ENCODE data around the gene XRCC1.

XRCC1 gene

GRCh38 chr19:43561139-43561970, 14.0 kb downstream of the XRCC1 start:
- DNase-seq (ENCODE audit: low spot score) = no peak
- no peak overlapping the region for H3K23ac ChIP-seq (ENCODE audit: low read depth, low read length, poor library complexity)
- peaks cover 6% of the 10 kb centered on the region for H3K79me1 ChIP-seq (ENCODE audit: low read depth, low read length)
- peak overlapping the region; percentile 9 for H3K9ac ChIP-seq (ENCODE audit: low read depth, low read length, poor library complexity)
- no peak overlapping the region for H2AFZ ChIP-seq (ENCODE audit: low read length)
- peaks cover 25 to 63% of the 10 kb centered on the region in 2 donors for H3K36me3 ChIP-seq (replicated peaks in 1 of 2; ENCODE audit: control insufficient read depth in 2 of 2, insufficient read depth in 2 of 2, low read length in 2 of 2)
- no peak overlapping the region for H4K91ac ChIP-seq (ENCODE audit: low read depth, low read length, poor library complexity)
- H2AK5ac ChIP-seq (ENCODE audit: low read depth, low read length) = no peak overlapping the region
- no peaks in the 10 kb centered on the region for H3K4me1 ChIP-seq (ENCODE audit: control insufficient read depth in 2 of 2, insufficient read depth in 1 of 2, low read depth in 1 of 2, low read length in 2 of 2)
- no peak overlapping the region for H3K27ac ChIP-seq (replicated peaks; ENCODE audit: low read length)
- no peak overlapping the region for H3K14ac ChIP-seq (ENCODE audit: low read length)
- no peaks in the 10 kb centered on the region for H3K9me3 ChIP-seq (replicated peaks in 1 of 2; ENCODE audit: control insufficient read depth in 2 of 2, insufficient read depth in 1 of 2, low read depth in 1 of 2, low read length in 2 of 2)
- no peak overlapping the region for H4K8ac ChIP-seq (ENCODE audit: low read depth, low read length)
- WGBS, 2 donors (ENCODE audit: extremely low coverage in 2 of 2, insufficient read length in 2 of 2, insufficient replicate concordance in 1 of 2) = no CpG with 5 or more reads among the region's 12 CpGs
- no peak overlapping the region for H3K4ac ChIP-seq (ENCODE audit: low read length)
- H2BK15ac ChIP-seq (ENCODE audit: low read length) = no peak overlapping the region
- H3K18ac ChIP-seq (ENCODE audit: low read length) = no peak overlapping the region
- no peaks in the 10 kb centered on the region for H3K27me3 ChIP-seq (ENCODE audit: control insufficient read depth in 3 of 3, insufficient read depth in 3 of 3, low read depth in 1 of 3, low read length in 3 of 3)
- no peak overlapping the region for H2BK12ac ChIP-seq (ENCODE audit: low read length)
- H2BK120ac ChIP-seq (ENCODE audit: low read depth, low read length) = no peak overlapping the region
- no peak overlapping the region for H2BK5ac ChIP-seq (ENCODE audit: low read length)
- H3K4me2 ChIP-seq (ENCODE audit: insufficient read depth, low read length, poor library complexity, severe bottlenecking) = no peak overlapping the region
- H3K4me3 ChIP-seq (ENCODE audit: low read length in 2 of 2) = no peak overlapping the region

DNA sequence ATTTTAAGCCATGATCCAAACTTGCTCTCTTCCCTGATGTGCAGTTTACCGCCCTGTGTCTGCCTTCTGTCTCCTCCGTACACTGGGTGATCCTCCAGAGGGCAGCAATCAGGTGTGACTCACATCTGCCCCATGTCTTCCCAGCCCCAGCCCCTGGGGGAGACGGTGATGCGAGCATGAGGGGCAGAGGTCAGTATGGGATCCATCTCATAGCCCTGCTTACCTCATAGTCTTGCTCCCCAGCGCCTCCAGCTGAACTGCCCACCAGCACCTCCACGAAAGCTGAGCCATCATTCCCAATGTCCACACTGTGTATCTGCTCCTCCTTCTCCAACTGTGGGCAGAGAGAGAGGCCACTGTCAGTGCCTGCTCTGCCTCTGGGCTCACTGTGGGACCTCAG, 14.6 kb downstream of the XRCC1 start:
- Histone ChIP-seq H3K9ac (ENCODE audit: low read depth, low read length, poor library complexity) (peak overlapping the region; percentile 9), H3K27me3 (ENCODE audit: control insufficient read depth in 3 of 3, insufficient read depth in 3 of 3, low read depth in 1 of 3, low read length in 3 of 3) (no peaks in the 10 kb centered on the region), H3K79me1 (ENCODE audit: low read depth, low read length) (peaks cover 6% of the 10 kb centered on the region), H2BK5ac (ENCODE audit: low read length) (no peak overlapping the region), H3K27ac (replicated peaks; ENCODE audit: low read length) (no peak overlapping the region), H3K36me3 (replicated peaks in 1 of 2; ENCODE audit: control insufficient read depth in 2 of 2, insufficient read depth in 2 of 2, low read length in 2 of 2) (peaks cover 29 to 70% of the 10 kb centered on the region in 2 donors), H3K23ac (ENCODE audit: low read depth, low read length, poor library complexity) (no peak overlapping the region), H2BK15ac (ENCODE audit: low read length) (no peak overlapping the region), H3K9me3 (replicated peaks in 1 of 2; ENCODE audit: control insufficient read depth in 2 of 2, insufficient read depth in 1 of 2, low read depth in 1 of 2, low read length in 2 of 2) (no peaks in the 10 kb centered on the region), H2AFZ (ENCODE audit: low read length) (no peak overlapping the region), H3K4me1 (ENCODE audit: control insufficient read depth in 2 of 2, insufficient read depth in 1 of 2, low read depth in 1 of 2, low read length in 2 of 2) (no peaks in the 10 kb centered on the region), H2BK12ac (ENCODE audit: low read length) (no peak overlapping the region), H3K4me2 (ENCODE audit: insufficient read depth, low read length, poor library complexity, severe bottlenecking) (no peak overlapping the region), H3K14ac (ENCODE audit: low read length) (no peak overlapping the region), H4K91ac (ENCODE audit: low read depth, low read length, poor library complexity) (no peak overlapping the region), H2BK120ac (ENCODE audit: low read depth, low read length) (no peak overlapping the region), H4K8ac (ENCODE audit: low read depth, low read length) (no peak overlapping the region), H3K4me3 (ENCODE audit: low read length in 2 of 2) (no peak overlapping the region), H2AK5ac (ENCODE audit: low read depth, low read length) (no peak overlapping the region), H3K4ac (ENCODE audit: low read length) (no peak overlapping the region), H3K18ac (ENCODE audit: low read length) (no peak overlapping the region)
- no CpG with 5 or more reads among the region's 6 CpGs for WGBS, 2 donors (ENCODE audit: extremely low coverage in 2 of 2, insufficient read length in 2 of 2, insufficient replicate concordance in 1 of 2)
- DNase-seq (ENCODE audit: low spot score) = no peak

- no peak overlapping the region for H2BK12ac ChIP-seq (ENCODE audit: low read length)
- no peak overlapping the region for H2AFZ ChIP-seq (ENCODE audit: low read length)
- no peaks in the 10 kb centered on the region for H3K9me3 ChIP-seq (replicated peaks in 1 of 2; ENCODE audit: control insufficient read depth in 2 of 2, insufficient read depth in 1 of 2, low read depth in 1 of 2, low read length in 2 of 2)
- no peak overlapping the region for H4K91ac ChIP-seq (ENCODE audit: low read depth, low read length, poor library complexity)
- no peak overlapping the region for H2BK120ac ChIP-seq (ENCODE audit: low read depth, low read length)
- H2BK5ac ChIP-seq (ENCODE audit: low read length) = no peak overlapping the region
- no peak overlapping the region for H3K9ac ChIP-seq (ENCODE audit: low read depth, low read length, poor library complexity)
- no CpG with 5 or more reads among the region's 8 CpGs for WGBS, 2 donors (ENCODE audit: extremely low coverage in 2 of 2, insufficient read length in 2 of 2, insufficient replicate concordance in 1 of 2)
- H3K18ac ChIP-seq (ENCODE audit: low read length) = no peak overlapping the region
- peaks cover 35 to 77% of the 10 kb centered on the region in 2 donors for H3K36me3 ChIP-seq (replicated peaks in 1 of 2; ENCODE audit: control insufficient read depth in 2 of 2, insufficient read depth in 2 of 2, low read length in 2 of 2)
- H2BK15ac ChIP-seq (ENCODE audit: low read length) = no peak overlapping the region
- no peak overlapping the region for H3K27ac ChIP-seq (replicated peaks; ENCODE audit: low read length)
- no peaks in the 10 kb centered on the region for H3K27me3 ChIP-seq (ENCODE audit: control insufficient read depth in 3 of 3, insufficient read depth in 3 of 3, low read depth in 1 of 3, low read length in 3 of 3)
- no peak overlapping the region for H2AK5ac ChIP-seq (ENCODE audit: low read depth, low read length)
- no peak overlapping the region for H3K14ac ChIP-seq (ENCODE audit: low read length)
- H3K4ac ChIP-seq (ENCODE audit: low read length) = no peak overlapping the region
- H4K8ac ChIP-seq (ENCODE audit: low read depth, low read length) = no peak overlapping the region
- no peak overlapping the region for H3K4me2 ChIP-seq (ENCODE audit: insufficient read depth, low read length, poor library complexity, severe bottlenecking)
- H3K79me1 ChIP-seq (ENCODE audit: low read depth, low read length) = no peaks in the 10 kb centered on the region
- DNase-seq (ENCODE audit: low spot score) = peak; percentile 70
- H3K4me1 ChIP-seq (ENCODE audit: control insufficient read depth in 2 of 2, insufficient read depth in 1 of 2, low read depth in 1 of 2, low read length in 2 of 2) = no peaks in the 10 kb centered on the region
- no peak overlapping the region for H3K23ac ChIP-seq (ENCODE audit: low read depth, low read length, poor library complexity)
- H3K4me3 ChIP-seq (ENCODE audit: low read length in 2 of 2) = no peak overlapping the region
Measured at GRCh38 chr19:43555185-43555770, 20.0 kb downstream of the XRCC1 start.

- H2BK120ac ChIP-seq (ENCODE audit: low read depth, low read length) = no peak overlapping the region
- WGBS, 2 donors (ENCODE audit: extremely low coverage in 2 of 2, insufficient read length in 2 of 2, insufficient replicate concordance in 1 of 2) = no CpG with 5 or more reads among the region's 15 CpGs
- no peaks in the 10 kb centered on the region for H3K27me3 ChIP-seq (ENCODE audit: control insufficient read depth in 3 of 3, insufficient read depth in 3 of 3, low read depth in 1 of 3, low read length in 3 of 3)
- no peak overlapping the region for H3K9ac ChIP-seq (ENCODE audit: low read depth, low read length, poor library complexity)
- H3K27ac ChIP-seq (replicated peaks; ENCODE audit: low read length) = no peak overlapping the region
- H3K79me1 ChIP-seq (ENCODE audit: low read depth, low read length) = no peaks in the 10 kb centered on the region
- H3K36me3 ChIP-seq (replicated peaks in 1 of 2; ENCODE audit: control insufficient read depth in 2 of 2, insufficient read depth in 2 of 2, low read length in 2 of 2) = peaks cover 39 to 79% of the 10 kb centered on the region in 2 donors
- H3K23ac ChIP-seq (ENCODE audit: low read depth, low read length, poor library complexity) = no peak overlapping the region
- no peak overlapping the region for H3K18ac ChIP-seq (ENCODE audit: low read length)
- H3K4me2 ChIP-seq (ENCODE audit: insufficient read depth, low read length, poor library complexity, severe bottlenecking) = no peak overlapping the region
- no peak overlapping the region for H2BK5ac ChIP-seq (ENCODE audit: low read length)
- H3K4me3 ChIP-seq (ENCODE audit: low read length in 2 of 2) = no peak overlapping the region
- H3K4me1 ChIP-seq (ENCODE audit: control insufficient read depth in 2 of 2, insufficient read depth in 1 of 2, low read depth in 1 of 2, low read length in 2 of 2) = no peaks in the 10 kb centered on the region
- no peak overlapping the region for H4K91ac ChIP-seq (ENCODE audit: low read depth, low read length, poor library complexity)
- H2AFZ ChIP-seq (ENCODE audit: low read length) = no peak overlapping the region
- DNase-seq (ENCODE audit: low spot score) = no peak
- no peak overlapping the region for H3K4ac ChIP-seq (ENCODE audit: low read length)
- no peak overlapping the region for H2BK15ac ChIP-seq (ENCODE audit: low read length)
- no peak overlapping the region for H2BK12ac ChIP-seq (ENCODE audit: low read length)
- no peak overlapping the region for H3K14ac ChIP-seq (ENCODE audit: low read length)
- no peaks in the 10 kb centered on the region for H3K9me3 ChIP-seq (replicated peaks in 1 of 2; ENCODE audit: control insufficient read depth in 2 of 2, insufficient read depth in 1 of 2, low read depth in 1 of 2, low read length in 2 of 2)
- H4K8ac ChIP-seq (ENCODE audit: low read depth, low read length) = no peak overlapping the region
- H2AK5ac ChIP-seq (ENCODE audit: low read depth, low read length) = no peak overlapping the region
Measured at GRCh38 chr19:43554317-43554895, 20.9 kb downstream of the XRCC1 start.
